Fibroblast of the aortic adventitia (primary cell): Measurements from ENCODE around the gene FAM131C. TPM values are rescaled to one million over a fixed set of nuclear protein-coding genes. Genes with fewer than 3 reads are reported as not detected.
"Not testable (repeated sequence)": the region's sequence is repeated elsewhere in the genome, so short reads cannot be mapped to it uniquely, and the experiment has no call there.

Experiments used
- DNase-seq: peaks from one replicate; pipeline ENCODE4 v3.0.0-alpha.2; 2010; ENCODE audit warnings: low read depth
- H3K4me3 ChIP-seq: 2 replicates; pipeline ENCODE4 v1.5.1; 2011; ENCODE audit warnings: low read depth, mild to moderate bottlenecking, control low read depth, low read length, moderate library complexity
- total RNA-seq: library from RNA; depleted of rRNA; stranded (reverse); fragments of >200 nt; gene quantifications from 2 replicates; pipeline ENCODE4 v1.2.3, GENCODE V29; 2012; ENCODE audit warnings: low replicate concordance
- TF ChIP-seq, protein P1 (sequence below): IDR thresholded peaks from 2 replicates; pipeline ENCODE4 v1.5.1; 2011; ENCODE audit warnings: mild to moderate bottlenecking, low read length, control low read depth, inconsistent platforms; ENCODE audit not compliant: insufficient read depth

Gene FAM131C
- total RNA-seq, 1 donor: 0.63 TPM

DNA sequence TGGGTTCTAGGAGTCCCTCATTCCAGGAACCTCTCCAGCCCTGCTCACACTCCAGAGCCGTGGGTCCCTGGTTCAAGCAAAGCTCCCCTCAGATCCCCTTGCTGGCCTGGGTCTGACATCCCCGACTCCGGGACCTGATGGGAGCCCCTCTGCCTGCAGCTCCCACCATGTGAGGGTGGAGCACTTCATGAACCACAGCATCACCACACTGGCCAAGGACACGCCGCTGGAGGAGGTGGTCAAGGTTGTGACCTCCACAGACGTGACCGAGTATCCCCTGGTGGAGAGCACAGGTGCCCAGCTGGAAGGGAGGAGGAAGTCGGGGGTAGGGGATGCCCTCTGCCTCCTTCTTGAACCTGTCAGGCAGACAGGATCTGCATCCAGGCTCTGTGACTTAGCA, 41.9 kb downstream of the FAM131C start:
- DNase-seq: no peak
- TF ChIP-seq, protein P1, sequence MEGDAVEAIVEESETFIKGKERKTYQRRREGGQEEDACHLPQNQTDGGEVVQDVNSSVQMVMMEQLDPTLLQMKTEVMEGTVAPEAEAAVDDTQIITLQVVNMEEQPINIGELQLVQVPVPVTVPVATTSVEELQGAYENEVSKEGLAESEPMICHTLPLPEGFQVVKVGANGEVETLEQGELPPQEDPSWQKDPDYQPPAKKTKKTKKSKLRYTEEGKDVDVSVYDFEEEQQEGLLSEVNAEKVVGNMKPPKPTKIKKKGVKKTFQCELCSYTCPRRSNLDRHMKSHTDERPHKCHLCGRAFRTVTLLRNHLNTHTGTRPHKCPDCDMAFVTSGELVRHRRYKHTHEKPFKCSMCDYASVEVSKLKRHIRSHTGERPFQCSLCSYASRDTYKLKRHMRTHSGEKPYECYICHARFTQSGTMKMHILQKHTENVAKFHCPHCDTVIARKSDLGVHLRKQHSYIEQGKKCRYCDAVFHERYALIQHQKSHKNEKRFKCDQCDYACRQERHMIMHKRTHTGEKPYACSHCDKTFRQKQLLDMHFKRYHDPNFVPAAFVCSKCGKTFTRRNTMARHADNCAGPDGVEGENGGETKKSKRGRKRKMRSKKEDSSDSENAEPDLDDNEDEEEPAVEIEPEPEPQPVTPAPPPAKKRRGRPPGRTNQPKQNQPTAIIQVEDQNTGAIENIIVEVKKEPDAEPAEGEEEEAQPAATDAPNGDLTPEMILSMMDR: no peak
- no peak overlapping the region for H3K4me3 ChIP-seq

DNA sequence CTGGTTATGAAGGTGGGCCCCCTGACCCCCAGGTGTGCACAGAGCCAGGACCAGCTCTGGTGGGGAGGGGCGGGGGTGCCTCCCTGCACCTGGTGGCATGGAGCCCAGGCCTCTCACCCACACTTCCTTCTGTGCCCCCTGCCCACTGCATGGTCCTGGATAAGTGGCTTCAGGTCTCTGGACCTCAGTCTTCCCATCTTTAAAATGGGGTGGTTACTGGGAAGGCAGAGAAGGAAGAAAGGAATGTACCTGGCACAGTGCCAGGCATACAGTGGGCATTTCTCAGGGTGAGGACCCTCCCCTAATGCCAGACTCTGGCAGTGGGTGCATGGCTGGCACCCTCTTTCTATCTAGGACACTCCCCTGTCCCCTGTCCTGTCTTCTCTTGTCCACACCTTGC, 44.2 kb downstream of the FAM131C start:
- TF ChIP-seq, protein P1: no peak
- H3K4me3 ChIP-seq: no peak overlapping the region
- no peak for DNase-seq

DNA sequence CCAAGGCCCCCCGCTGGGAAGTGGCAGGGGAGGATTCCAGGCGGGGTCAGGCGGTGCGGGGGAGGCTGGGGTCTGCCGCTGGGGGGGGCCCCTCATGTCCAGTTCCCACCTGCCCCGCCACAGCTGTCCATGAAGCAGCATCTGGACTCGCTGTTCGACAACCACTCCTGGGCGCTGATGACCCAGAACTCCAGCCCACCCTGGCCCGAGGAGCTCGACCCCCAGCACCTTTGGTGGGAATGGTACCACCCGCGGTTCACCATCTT, 44.5 kb downstream of the FAM131C start:
- DNase-seq, H3K4me3 ChIP-seq: not testable (repeated sequence)

DNA sequence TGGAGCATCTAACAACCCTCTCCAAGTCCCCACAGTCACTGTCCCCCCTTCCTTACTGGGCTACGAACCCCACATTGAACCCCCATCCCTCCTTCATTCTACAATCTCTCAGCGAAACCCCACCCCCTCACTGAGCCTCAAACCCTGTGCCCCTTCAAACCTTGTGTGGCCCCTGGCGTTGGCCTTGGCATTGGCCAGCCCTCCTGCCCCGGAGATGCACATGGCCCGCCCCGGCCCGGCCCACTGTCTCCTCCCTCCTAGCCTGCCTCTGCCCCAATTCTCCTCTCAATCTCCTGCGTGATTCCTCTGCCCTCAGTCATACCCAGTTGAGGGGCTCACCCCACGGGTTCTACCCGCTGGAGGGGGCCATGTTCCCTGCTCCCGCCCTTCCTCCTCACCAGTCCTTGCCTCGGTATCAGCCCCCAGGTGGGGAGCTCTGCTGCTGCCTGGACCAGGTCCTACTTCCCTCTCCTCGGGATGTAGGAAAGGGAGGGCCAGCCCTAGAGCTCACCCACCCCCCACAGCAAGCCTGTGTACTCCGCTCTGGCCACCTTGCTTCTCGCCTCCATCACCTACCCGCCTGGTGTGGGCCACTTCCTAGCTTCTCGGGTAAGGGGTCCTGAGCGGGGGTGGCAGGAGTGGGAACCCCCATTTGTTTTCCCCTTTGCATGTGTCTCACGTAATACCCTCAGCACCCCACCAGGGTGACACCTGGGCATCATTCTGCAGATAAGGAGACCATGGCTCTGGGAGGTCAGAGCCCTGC, 45.0 kb downstream of the FAM131C start:
- DNase-seq: no peak
- H3K4me3 ChIP-seq: no peak overlapping the region
- TF ChIP-seq, protein P1: no peak

DNA sequence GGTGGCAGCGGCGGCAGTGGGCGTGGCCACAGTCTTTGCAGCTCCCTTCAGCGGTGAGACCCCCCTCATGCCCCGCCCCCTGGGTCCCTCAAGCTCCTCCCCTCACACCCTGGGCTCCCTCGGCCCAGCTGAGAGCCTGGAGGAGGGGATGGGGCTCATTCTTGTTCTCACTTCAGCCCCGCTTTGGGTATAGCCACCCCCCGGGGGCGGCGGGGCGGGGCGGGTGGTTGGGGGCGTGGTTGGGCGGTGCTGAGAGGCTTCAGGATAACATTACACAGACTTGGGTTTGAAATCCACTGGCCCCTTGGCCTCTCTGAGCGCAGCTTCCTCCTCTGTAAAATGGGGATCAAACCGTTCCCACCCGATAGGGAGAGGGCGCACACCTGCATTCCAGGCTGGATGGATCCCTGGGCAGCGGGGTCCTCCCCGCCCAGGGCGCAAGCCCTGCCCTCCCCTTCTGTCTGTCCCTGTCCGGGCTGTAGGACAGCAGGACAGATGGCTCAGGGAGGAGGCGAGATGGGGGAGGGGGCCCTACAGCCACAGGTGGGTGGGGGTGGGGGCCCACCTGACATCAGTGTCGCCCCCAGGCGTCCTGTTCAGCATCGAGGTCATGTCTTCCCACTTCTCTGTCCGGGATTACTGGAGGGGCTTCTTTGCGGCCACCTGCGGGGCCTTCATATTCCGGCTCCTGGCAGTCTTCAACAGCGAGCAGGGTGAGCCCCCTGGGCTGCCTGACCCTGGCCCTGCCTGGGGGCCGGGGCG, 46.5 kb downstream of the FAM131C start:
- TF ChIP-seq, protein P1: no peak
- H3K4me3 ChIP-seq: peak overlapping the region; percentile 34
- DNase-seq: peak; percentile 35

DNA sequence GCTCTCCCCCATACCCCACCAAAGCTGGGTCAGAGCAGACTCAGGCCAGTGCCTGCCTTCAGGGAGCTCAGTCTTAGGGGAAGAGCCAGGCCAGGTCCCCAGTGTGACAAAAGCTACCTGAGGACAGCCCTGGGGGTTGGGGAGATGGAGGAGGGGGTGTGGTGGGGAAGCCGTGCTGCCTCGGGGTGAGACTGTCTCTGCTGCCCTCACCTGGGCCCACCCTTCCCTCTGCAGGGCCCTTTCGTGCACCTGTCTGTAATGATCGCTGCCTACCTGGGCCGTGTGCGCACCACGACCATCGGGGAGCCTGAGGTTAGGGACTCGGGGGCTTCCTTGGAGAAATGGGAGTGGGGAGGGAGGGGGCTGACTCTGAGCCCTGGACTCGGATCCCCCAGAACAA, 47.1 kb downstream of the FAM131C start:
- not testable (repeated sequence) for DNase-seq, H3K4me3 ChIP-seq

DNA sequence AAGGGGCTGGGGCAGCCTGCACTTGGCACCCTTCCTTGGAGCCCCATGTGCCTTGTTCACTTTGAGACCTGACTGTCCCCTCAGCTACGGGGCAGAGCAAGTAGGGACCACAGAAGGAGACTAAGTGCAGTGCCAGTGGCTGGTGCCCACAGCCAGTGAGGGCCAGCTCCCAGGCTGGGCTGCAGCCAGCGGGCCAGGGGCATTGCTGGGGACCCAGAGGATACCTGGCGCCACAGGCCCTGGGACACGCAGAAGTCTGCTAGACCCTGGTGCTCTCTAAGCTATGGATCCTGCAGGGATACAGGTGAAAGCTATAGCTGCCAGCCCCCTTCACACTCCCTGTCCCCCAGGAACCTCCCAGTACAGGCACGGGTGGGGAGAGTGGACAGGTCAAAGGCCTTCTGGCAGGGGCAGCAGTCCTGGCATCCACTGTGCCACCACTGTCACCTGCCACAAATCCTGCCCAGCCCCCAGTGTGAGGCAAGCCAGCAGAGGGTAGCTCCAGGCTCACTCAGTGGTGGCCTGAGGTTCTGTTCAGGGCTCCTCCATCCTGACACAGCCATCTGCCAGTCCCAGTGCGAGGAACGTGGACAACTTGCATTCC, 50.3 kb downstream of the FAM131C start:
- DNase-seq: no peak
- no peak overlapping the region for H3K4me3 ChIP-seq
- TF ChIP-seq, protein P1: no peak
